HepG2 (cell line): ENCODE data around the gene ARHGAP10. TPM values are rescaled to one million over a fixed set of nuclear protein-coding genes. Genes with fewer than 3 reads are reported as not detected.

Experiments
- ATAC-seq: fragments of 200-7000 bp; cut with Tn5 transposase; 3 replicates; pipeline ENCODE4 v1.9.1; 2020; ENCODE audit warnings: mild to moderate bottlenecking, moderate library complexity
- BruUV-seq: library from RNA; stranded (reverse); fragments of 400-500 nt; replicated peaks from 2 replicates; lab custom pipeline; 2021; lab: Mats Ljungman, UMichigan
- CTCF ChIA-PET: fragments of 300-600 bp; formaldehyde crosslinking; extraction: SDS; loops from one replicate; lab custom pipeline; 2021; ENCODE audit warnings: low total read pairs, inconsistent platforms, low intra/inter-chr PET ratio; lab: Yijun Ruan, JAX
- POLR2A ChIA-PET: fragments of 350-600 bp; sonication (Branson Sonifier 250); formaldehyde crosslinking; loops from one replicate; lab custom pipeline; 2020; ENCODE audit warnings: antibody characterized with exemption, inconsistent platforms; lab: Yijun Ruan, JAX
- DNase-seq: peaks from one replicate; pipeline ENCODE4 v3.0.0-alpha.2; 2015; ENCODE audit warnings: low spot score
- FAIRE-seq: peaks from 3 replicates; lab custom pipeline; 2011; peaks lifted over from hg19 to GRCh38; lab: Jason Lieb, UNC
- H2AFZ ChIP-seq: one replicate; pipeline ENCODE4 v1.6.1; 2011; ENCODE audit warnings: low read length, inconsistent platforms
- H3K27ac ChIP-seq: fragments of 300-600 bp; 3 replicates; pipeline ENCODE4 v1.8.0; 2011; ENCODE audit warnings: mixed run types, mild to moderate bottlenecking, mixed read lengths, low read length, inconsistent platforms; ENCODE audit not compliant: insufficient read depth; ENCODE audit errors: extremely low read length
- H3K27me3 ChIP-seq, 2 experiments: fragments of 200-600 bp in 1 of 2; 2 replicates in 1 of 2; 3 replicates in 1 of 2; pipeline versions ENCODE4 v1.6.0 to v1.8.0; 2011; ENCODE audit warnings: low read length in 2 of 2, mild to moderate bottlenecking in 2 of 2, moderate library complexity in 2 of 2, inconsistent platforms in 1 of 2; ENCODE audit not compliant: insufficient read depth in 2 of 2, control insufficient read depth in 1 of 2
- H3K36me3 ChIP-seq, 2 experiments: fragments of 200-600 bp in 1 of 2; replicated peaks in 1 of 2; 2 replicates in 1 of 2; 3 replicates in 1 of 2; pipeline versions ENCODE4 v1.5.1 to v1.8.0; 2011; ENCODE audit warnings: low read length in 2 of 2, inconsistent platforms in 1 of 2; ENCODE audit not compliant: insufficient read depth in 2 of 2, control insufficient read depth in 1 of 2
- H3K4me1 ChIP-seq: 2 replicates; pipeline ENCODE4 v1.5.1; 2012; ENCODE audit warnings: low read length, inconsistent platforms; ENCODE audit not compliant: insufficient read depth
- H3K4me2 ChIP-seq: 2 replicates; pipeline ENCODE4 v1.6.0; 2011; ENCODE audit warnings: low read depth, low read length, inconsistent platforms
- H3K4me3 ChIP-seq, 3 experiments: fragments of 200-600 bp in 1 of 3; sonication (generic), shearing (Covaris generic) in 1 of 3; replicated peaks in 1 of 3; 2 replicates each; pipeline ENCODE4 v1.5.1; 2011 to 2016; ENCODE audit warnings: low read length in 3 of 3, inconsistent platforms in 2 of 3, low read depth in 2 of 3, mild to moderate bottlenecking in 2 of 3, control low read depth in 1 of 3, mixed read lengths in 1 of 3; ENCODE audit not compliant: insufficient read depth in 1 of 3
- H3K79me2 ChIP-seq: one replicate; pipeline ENCODE4 v1.6.1; 2011; ENCODE audit warnings: low read length, inconsistent platforms; ENCODE audit not compliant: insufficient read depth
- H3K9ac ChIP-seq: 2 replicates; pipeline ENCODE4 v1.6.0; 2011; ENCODE audit warnings: mild to moderate bottlenecking, low read depth, low read length, inconsistent platforms; ENCODE audit not compliant: insufficient read depth
- H3K9me3 ChIP-seq: 2 replicates; pipeline ENCODE4 v1.5.1; 2012; ENCODE audit warnings: mild to moderate bottlenecking, low read length
- H4K20me1 ChIP-seq: 2 replicates; pipeline ENCODE4 v1.6.0; 2011; ENCODE audit warnings: inconsistent platforms, mild to moderate bottlenecking, low read length, moderate library complexity; ENCODE audit not compliant: insufficient read depth
- JARID2 ChIP-seq: sonication (generic); formaldehyde crosslinking; IDR thresholded peaks from 2 replicates; pipeline ENCODE4 v1.8.1; 2023; ENCODE audit warnings: missing genetic modification reagents, inconsistent platforms; ENCODE audit not compliant: insufficient replicate concordance
- KLF6 ChIP-seq: IDR thresholded peaks from 2 replicates; pipeline ENCODE4 v1.8.0; 2016; ENCODE audit warnings: missing biosample characterization, missing genetic modification reagents
- MEIS1 ChIP-seq: sonication (generic); formaldehyde crosslinking; IDR thresholded peaks from 2 replicates; pipeline ENCODE4 v1.9.0; 2021; ENCODE audit warnings: mild to moderate bottlenecking, missing genetic modification reagents, moderate library complexity, borderline replicate concordance
- PTBP1 ChIP-seq: fragments of 200-400 bp; formaldehyde crosslinking; IDR thresholded peaks from 2 replicates; pipeline ENCODE4 v1.6.1; 2018; ENCODE audit warnings: low read length, low read depth; ENCODE audit not compliant: poor library complexity, severe bottlenecking
- SCMH1 ChIP-seq: sonication (generic); formaldehyde crosslinking; IDR thresholded peaks from 2 replicates; pipeline ENCODE4 v1.9.0; 2021; ENCODE audit warnings: missing genetic modification reagents, mild to moderate bottlenecking, borderline replicate concordance
- ZBTB1 ChIP-seq: sonication (generic); formaldehyde crosslinking; IDR thresholded peaks from 2 replicates; pipeline ENCODE4 v1.4.0; 2020; ENCODE audit warnings: missing genetic modification reagents, borderline replicate concordance
- ZFAT ChIP-seq: sonication (generic); formaldehyde crosslinking; conservative IDR thresholded peaks from 2 replicates; pipeline ENCODE4 v1.8.1; 2023; ENCODE audit warnings: missing genetic modification reagents, inconsistent platforms
- ZFP1 ChIP-seq: IDR thresholded peaks from 2 replicates; pipeline ENCODE4 v1.6.1; 2016
- ZNF547 ChIP-seq: sonication (generic); formaldehyde crosslinking; IDR thresholded peaks from 2 replicates; pipeline ENCODE4 v1.5.1; 2020; ENCODE audit warnings: mild to moderate bottlenecking, missing genetic modification reagents
- ZNF672 ChIP-seq: sonication (generic); formaldehyde crosslinking; IDR thresholded peaks from 2 replicates; pipeline ENCODE4 v1.8.1; 2022; ENCODE audit warnings: missing genetic modification reagents
- ZNF773 ChIP-seq: sonication (generic); formaldehyde crosslinking; IDR thresholded peaks from 2 replicates; pipeline ENCODE4 v1.4.0; 2020; ENCODE audit warnings: missing genetic modification reagents, borderline replicate concordance
- ZSCAN12 ChIP-seq: sonication (generic); formaldehyde crosslinking; IDR thresholded peaks from 2 replicates; pipeline ENCODE4 v1.9.0; 2021; ENCODE audit warnings: mild to moderate bottlenecking, missing genetic modification reagents
- ZSCAN20 ChIP-seq: sonication (generic); formaldehyde crosslinking; IDR thresholded peaks from 2 replicates; pipeline ENCODE4 v1.4.0; 2020; ENCODE audit warnings: missing genetic modification reagents, mild to moderate bottlenecking, borderline replicate concordance
- ZSCAN22 ChIP-seq: sonication (generic); formaldehyde crosslinking; IDR thresholded peaks from 2 replicates; pipeline ENCODE4 v1.4.0; 2020; ENCODE audit warnings: mild to moderate bottlenecking, missing genetic modification reagents
- WGBS: methylation state at CpG from one replicate; pipeline ENCODE4 v1.1.6; 2017; ENCODE audit warnings: low lambda C conversion rate; 5-methylcytosine and 5-hydroxymethylcytosine counted together
- in situ Hi-C: cut with HindIII; loops from 2 replicates; pipeline ENCODE4 v1.10.0; 2017; ENCODE audit warnings: low pct_unique_long_range_greater_than_20kb; ENCODE audit not compliant: extremely low pct_ligation_motif_present
- intact Hi-C: fragments of 100-400 bp; cut with micrococcal nuclease; formaldehyde crosslinking; loops from one replicate; pipeline ENCODE4 v1.10.0; 2022; ENCODE audit not compliant: unreplicated experiment
- polyA plus RNA-seq, 8 experiments: library from polyadenylated mRNA; depleted of rRNA in 3 of 8; stranded (reverse) in 7 of 8; unstranded in 1 of 8; fragments of >200 nt; fragmentation: Illumina TruSeq in 4 of 8; extraction: Trizol in 4 of 8; gene quantifications; 2 replicates each; pipeline versions ENCODE4 v1.2.1 to v1.2.3, GENCODE V29; 2011 to 2016; ENCODE audit warnings: low read depth in 4 of 8, missing spikeins in 1 of 8, mixed read lengths in 1 of 8; ENCODE audit not compliant: insufficient read depth in 1 of 8
- total RNA-seq, 5 experiments: library from RNA; depleted of rRNA; stranded (reverse); fragments of >200 nt; fragmentation: Illumina TruSeq; extraction: Trizol; gene quantifications; 2 replicates each; pipeline ENCODE4 v1.2.3, GENCODE V29; 2016; ENCODE audit warnings: low read depth in 1 of 5

Gene ARHGAP10
- total and polyA plus RNA-seq, 2 of the 13 experiments (the other 11 are each of a cell fraction or from before 2014, with no cell fraction given): 0.45 to 1.6 TPM

DNA sequence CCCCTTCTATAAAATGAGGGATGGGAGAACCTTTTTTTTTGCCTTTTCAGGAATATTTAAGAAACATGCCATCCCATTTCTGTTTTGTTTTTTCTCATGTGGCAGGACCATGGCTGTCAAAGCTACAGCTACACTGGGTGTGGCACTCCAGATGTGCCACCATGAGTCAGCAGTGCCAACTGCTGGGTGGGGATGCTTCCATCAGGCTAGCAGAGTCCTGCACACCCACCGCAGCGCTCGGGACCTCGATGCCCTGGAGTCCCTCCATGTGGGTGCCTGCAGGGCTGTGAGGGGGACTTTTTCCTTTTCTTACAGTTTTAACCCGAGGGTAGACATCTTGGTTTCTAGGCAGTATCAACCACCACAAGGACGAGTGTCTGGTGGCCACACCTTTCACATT, 357.7 kb downstream of the ARHGAP10 start:
- in situ Hi-C loops (no loop called here), intact Hi-C loops (no loop called here)
- H4K20me1 ChIP-seq: no peaks in the 10 kb centered on the region
- DNase-seq: no peak
- no peak overlapping the region for H3K4me2 ChIP-seq
- no peak overlapping the region for H3K27ac ChIP-seq
- no peaks in the 10 kb centered on the region for H3K36me3 ChIP-seq
- H3K9ac ChIP-seq: no peak overlapping the region
- 48% methylated on average over 4 of the region's 6 CpGs for WGBS
- H2AFZ ChIP-seq: no peak overlapping the region
- ChIA-PET POLR2A (no interaction called here), CTCF (no interaction called here)
- H3K79me2 ChIP-seq: no peaks in the 10 kb centered on the region
- TF ChIP-seq ZSCAN12 (CRISPR knock-in tag) (no peak), ZNF547 (no peak), ZSCAN22 (CRISPR knock-in tag) (no peak), ZBTB1 (CRISPR knock-in tag) (no peak), ZFP1 (no peak), ZFAT (no peak), ZNF672 (CRISPR knock-in tag) (no peak), MEIS1 (CRISPR knock-in tag) (no peak), ZNF773 (CRISPR knock-in tag) (no peak), KLF6 (CRISPR knock-in tag) (no peak), PTBP1 (no peak), SCMH1 (CRISPR knock-in tag) (no peak), JARID2 (no peak), ZSCAN20 (no peak)
- no peaks in the 10 kb centered on the region for H3K4me1 ChIP-seq
- no TSS peak for BruUV-seq
- H3K27me3 ChIP-seq: no peaks in the 10 kb centered on the region
- no peak overlapping the region for H3K4me3 ChIP-seq
- ATAC-seq: no peak
- no peaks in the 10 kb centered on the region for H3K9me3 ChIP-seq
- FAIRE-seq: no peak
